H1 (cell line): Measurements from ENCODE around the gene CCDC185. TPM values are rescaled to one million over a fixed set of nuclear protein-coding genes. Genes with fewer than 3 reads are reported as not detected.

Experiments
- CTCF ChIA-PET: fragments of 300-600 bp; sonication (Branson Sonifier 250); formaldehyde crosslinking; loops from one replicate; lab custom pipeline; 2021; ENCODE audit not compliant: partially characterized antibody; lab: Charles Lee
- POLR2A ChIA-PET: fragments of 300-600 bp; sonication (Branson Sonifier 250); formaldehyde crosslinking; loops from one replicate; lab custom pipeline; 2021; ENCODE audit warnings: inconsistent platforms; ENCODE audit not compliant: partially characterized antibody; lab: Charles Lee
- DNase-seq, 2 experiments: peaks; one replicate each; pipeline versions ENCODE4 v3.0.0 to v3.0.0-alpha.2; 2010 to 2022; ENCODE audit warnings: low spot score in 2 of 2, low read depth in 1 of 2, mixed read lengths in 1 of 2
- FAIRE-seq: peaks from 2 replicates; lab custom pipeline; 2011; peaks lifted over from hg19 to GRCh38; lab: Jason Lieb, UNC
- H2AFZ ChIP-seq: 2 replicates; pipeline ENCODE4 v1.8.1; 2012; ENCODE audit warnings: low read length, inconsistent platforms
- H2AK5ac ChIP-seq: 2 replicates; pipeline ENCODE4 v1.6.1; 2013; ENCODE audit warnings: low read depth, low read length
- H2BK120ac ChIP-seq: replicated peaks from 2 replicates; pipeline ENCODE3; 2013; ENCODE audit warnings: low read depth, low read length, inconsistent platforms
- H2BK12ac ChIP-seq: 2 replicates; pipeline ENCODE4 v1.6.1; 2013; ENCODE audit warnings: low read depth, low read length
- H2BK15ac ChIP-seq: 2 replicates; pipeline ENCODE4 v1.6.1; 2013; ENCODE audit warnings: low read length
- H2BK20ac ChIP-seq: 2 replicates; pipeline ENCODE4 v1.6.1; 2013; ENCODE audit warnings: low read length
- H2BK5ac ChIP-seq: 2 replicates; pipeline ENCODE4 v1.6.1; 2013; ENCODE audit warnings: low read depth, low read length
- H3K14ac ChIP-seq: 2 replicates; pipeline ENCODE4 v1.6.1; 2013; ENCODE audit warnings: inconsistent platforms; ENCODE audit not compliant: insufficient read length
- H3K18ac ChIP-seq: 2 replicates; pipeline ENCODE4 v1.6.1; 2013; ENCODE audit warnings: low read length; ENCODE audit errors: extremely low read depth
- H3K23ac ChIP-seq: 2 replicates; pipeline ENCODE4 v1.6.1; 2013; ENCODE audit warnings: inconsistent platforms; ENCODE audit not compliant: insufficient read length
- H3K23me2 ChIP-seq: 2 replicates; pipeline ENCODE4 v1.6.1; 2013; ENCODE audit warnings: low read depth, low read length
- H3K27ac ChIP-seq: 2 replicates; pipeline ENCODE4 v1.6.1; 2011; ENCODE audit warnings: low read depth, low read length, inconsistent platforms
- H3K27me3 ChIP-seq, 4 experiments: replicated peaks in 1 of 4; 1 replicate in 1 of 4; 2 replicates in 3 of 4; pipeline versions ENCODE4 v1.6.1 to v1.8.1; 2011 to 2013; ENCODE audit warnings: low read length in 3 of 4, mild to moderate bottlenecking in 3 of 4, inconsistent platforms in 2 of 4, mixed read lengths in 2 of 4, moderate library complexity in 1 of 4; ENCODE audit not compliant: control insufficient read depth in 3 of 4, insufficient read depth in 3 of 4; ENCODE audit errors: extremely low read depth in 1 of 4
- H3K36me3 ChIP-seq, 4 experiments: 2 replicates each; pipeline versions ENCODE4 v1.6.1 to v1.8.1; 2011 to 2013; ENCODE audit warnings: mild to moderate bottlenecking in 4 of 4, low read length in 3 of 4, moderate library complexity in 2 of 4, control low read depth in 1 of 4, inconsistent platforms in 1 of 4; ENCODE audit not compliant: insufficient read depth in 4 of 4, control insufficient read depth in 2 of 4
- H3K4ac ChIP-seq: replicated peaks from 2 replicates; pipeline ENCODE3; 2013; ENCODE audit warnings: low read length, low read depth, mixed read lengths, inconsistent platforms; ENCODE audit not compliant: insufficient read length
- H3K4me1 ChIP-seq, 4 experiments: replicated peaks in 1 of 4; 1 replicate in 1 of 4; 2 replicates in 3 of 4; pipeline versions ENCODE4 v1.6.1 to v1.8.1; 2011 to 2013; ENCODE audit warnings: low read length in 3 of 4, inconsistent platforms in 2 of 4, mixed read lengths in 1 of 4; ENCODE audit not compliant: insufficient read depth in 4 of 4, control insufficient read depth in 3 of 4
- H3K4me2 ChIP-seq, 2 experiments: 2 replicates each; pipeline versions ENCODE4 v1.6.1 to v1.8.1; 2011 to 2013; ENCODE audit warnings: low read depth in 2 of 2, low read length in 2 of 2, control low read depth in 1 of 2, inconsistent platforms in 1 of 2, mild to moderate bottlenecking in 1 of 2; ENCODE audit not compliant: insufficient read depth in 1 of 2
- H3K4me3 ChIP-seq, 4 experiments: fragments of 200-600, 300-600 bp in 1 of 4; sonication (generic), shearing (Covaris generic), sonication (Bioruptor Twin) in 1 of 4; 2 replicates each; pipeline versions ENCODE4 v1.5.1 to v1.8.1; 2011 to 2016; ENCODE audit warnings: low read length in 4 of 4, low read depth in 3 of 4, control low read depth in 2 of 4, inconsistent platforms in 2 of 4, mild to moderate bottlenecking in 2 of 4, mixed read lengths in 1 of 4, moderate library complexity in 1 of 4; ENCODE audit not compliant: insufficient read depth in 2 of 4; ENCODE audit errors: extremely low read depth in 1 of 4
- H3K56ac ChIP-seq: replicated peaks from 2 replicates; pipeline ENCODE3; 2013; ENCODE audit warnings: low read depth, mild to moderate bottlenecking, mixed read lengths, low read length, inconsistent platforms; ENCODE audit not compliant: insufficient read length
- H3K79me1 ChIP-seq: 2 replicates; pipeline ENCODE4 v1.6.1; 2013; ENCODE audit warnings: low read depth, low read length, control low read depth
- H3K79me2 ChIP-seq, 2 experiments: 2 replicates each; pipeline versions ENCODE4 v1.6.1 to v1.8.1; 2012 to 2013; ENCODE audit warnings: low read length in 2 of 2, mild to moderate bottlenecking in 2 of 2, inconsistent platforms in 1 of 2; ENCODE audit not compliant: insufficient read depth in 2 of 2, control insufficient read depth in 1 of 2
- H3K9ac ChIP-seq, 4 experiments: replicated peaks in 1 of 4; 1 replicate in 1 of 4; 2 replicates in 3 of 4; pipeline versions ENCODE4 v1.6.1 to v1.8.1; 2011 to 2013; ENCODE audit warnings: low read depth in 3 of 4, low read length in 3 of 4, control low read depth in 2 of 4, mild to moderate bottlenecking in 2 of 4, moderate library complexity in 2 of 4, inconsistent platforms in 1 of 4; ENCODE audit errors: extremely low read depth in 1 of 4
- H3K9me3 ChIP-seq, 2 experiments: 2 replicates each; pipeline versions ENCODE4 v1.6.1 to v1.8.1; 2012 to 2013; ENCODE audit warnings: mild to moderate bottlenecking in 2 of 2, moderate library complexity in 2 of 2, control low read depth in 1 of 2, inconsistent platforms in 1 of 2, low read depth in 1 of 2, low read length in 1 of 2, mixed read lengths in 1 of 2; ENCODE audit not compliant: insufficient read depth in 2 of 2
- H4K20me1 ChIP-seq, 2 experiments: replicated peaks in 1 of 2; 2 replicates each; pipeline versions ENCODE3 to v1.8.1; 2011 to 2013; ENCODE audit warnings: inconsistent platforms in 2 of 2, low read length in 2 of 2, mild to moderate bottlenecking in 1 of 2; ENCODE audit not compliant: insufficient read depth in 2 of 2, control insufficient read depth in 1 of 2
- H4K5ac ChIP-seq: 2 replicates; pipeline ENCODE4 v1.6.1; 2013; ENCODE audit warnings: low read length, low read depth, mixed read lengths, inconsistent platforms; ENCODE audit not compliant: insufficient read length
- H4K8ac ChIP-seq: 2 replicates; pipeline ENCODE4 v1.8.0; 2013; ENCODE audit warnings: mild to moderate bottlenecking, moderate library complexity, low read length, inconsistent platforms; ENCODE audit not compliant: insufficient read depth; ENCODE audit errors: extremely low read depth
- H4K91ac ChIP-seq: replicated peaks from 2 replicates; pipeline ENCODE3; 2013; ENCODE audit warnings: low read length, mixed read lengths, inconsistent platforms; ENCODE audit not compliant: insufficient read length
- CBX8 ChIP-seq: fragments of 300-800, 300-1000 bp; sonication (generic); IDR thresholded peaks from 2 replicates; pipeline ENCODE4 v1.7.1; 2016; ENCODE audit warnings: low read depth, low read length, borderline replicate concordance
- E2F6 ChIP-seq: IDR thresholded peaks from 2 replicates; pipeline ENCODE4 v1.6.1; 2012; ENCODE audit warnings: inconsistent platforms
- HDAC6 ChIP-seq: IDR thresholded peaks from one replicate; pipeline ENCODE4 v1.7.1; 2012; ENCODE audit warnings: low read depth, mild to moderate bottlenecking, inconsistent platforms, low read length, moderate library complexity
- JUN ChIP-seq: IDR thresholded peaks from 2 replicates; pipeline ENCODE4 v1.6.1; 2011; ENCODE audit warnings: low read depth, mild to moderate bottlenecking, improper control_type of control experiment, low read length
- POU5F1 ChIP-seq: IDR thresholded peaks from 2 replicates; pipeline ENCODE4 v1.6.1; 2011; ENCODE audit warnings: low read depth, mild to moderate bottlenecking, low read length, moderate library complexity
- RBBP5 ChIP-seq: IDR thresholded peaks from 2 replicates; pipeline ENCODE4 v1.7.1; 2012; ENCODE audit warnings: low read depth, mild to moderate bottlenecking, inconsistent platforms, low read length, moderate library complexity, borderline replicate concordance
- SAP30 ChIP-seq: fragments of 300-600 bp; sonication (generic); IDR thresholded peaks from 2 replicates; pipeline ENCODE4 v1.7.1; 2012; ENCODE audit warnings: low read length, moderate library complexity, mild to moderate bottlenecking, inconsistent platforms; ENCODE audit not compliant: insufficient read depth, insufficient replicate concordance
- SIN3A ChIP-seq, 2 experiments: IDR thresholded peaks in 1 of 2; conservative IDR thresholded peaks in 1 of 2; 2 replicates each; pipeline ENCODE4 v1.6.1; 2011 to 2012; ENCODE audit warnings: low read length in 2 of 2, improper control_type of control experiment in 1 of 2, low read depth in 1 of 2, mild to moderate bottlenecking in 1 of 2
- SIX5 ChIP-seq: IDR thresholded peaks from 2 replicates; pipeline ENCODE4 v1.6.1; 2011; ENCODE audit warnings: mild to moderate bottlenecking, low read depth, low read length
- SRF ChIP-seq: IDR thresholded peaks from 2 replicates; pipeline ENCODE4 v1.6.1; 2011; ENCODE audit warnings: mild to moderate bottlenecking, low read depth, low read length, moderate library complexity
- TAF1 ChIP-seq: IDR thresholded peaks from 2 replicates; pipeline ENCODE4 v1.6.1; 2011; ENCODE audit warnings: mild to moderate bottlenecking, low read depth, low read length
- TCF12 ChIP-seq: IDR thresholded peaks from 2 replicates; pipeline ENCODE4 v1.6.1; 2011; ENCODE audit warnings: low read depth, mild to moderate bottlenecking, low read length
- YY1 ChIP-seq: IDR thresholded peaks from 2 replicates; pipeline ENCODE4 v1.6.1; 2011; ENCODE audit warnings: low read depth, mild to moderate bottlenecking, low read length
- ZNF274 ChIP-seq: IDR thresholded peaks from 2 replicates; pipeline ENCODE4 v1.7.0; 2012; ENCODE audit warnings: low read length, borderline replicate concordance; ENCODE audit errors: extremely low read depth
- WGBS, 2 experiments: shearing (Covaris generic) in 1 of 2; methylation state at CpG; one replicate each; pipeline versions ENCODE4 v1.1.6 to v1.1.7; 2013 to 2015; ENCODE audit warnings: low lambda C conversion rate in 2 of 2, mixed read lengths in 2 of 2, inconsistent platforms in 1 of 2, low coverage in 1 of 2, missing lambda C conversion rate in 1 of 2; ENCODE audit not compliant: insufficient replicate concordance in 2 of 2, insufficient coverage in 1 of 2, insufficient read length in 1 of 2; ENCODE audit errors: extremely low coverage in 1 of 2, missing lambda C conversion rate in 1 of 2; 5-methylcytosine and 5-hydroxymethylcytosine counted together
- polyA plus RNA-seq, 7 experiments: library from polyadenylated mRNA; depleted of rRNA in 3 of 7; stranded (reverse) in 5 of 7; unstranded in 2 of 7; fragments of >200 nt in 5 of 7; fragments of 200-250 nt in 2 of 7; gene quantifications; 1 replicate in 5 of 7; 2 replicates in 1 of 7; 4 replicates in 1 of 7; pipeline versions ENCODE4 v1.2.1 to v1.2.3, GENCODE V29; 2011 to 2013; ENCODE audit warnings: missing spikeins in 2 of 7, mixed read lengths in 2 of 7
- total RNA-seq: library from RNA; stranded (reverse); fragmentation: NEBNext Ultra II Directional; extraction: Animal tissue kit (Norgen Biotek cat#: 25700); gene quantifications from 2 replicates; pipeline ENCODE4 v1.2.1, GENCODE V29; 2021

CCDC185 gene
- total and polyA plus RNA-seq, 2 of the 8 experiments (the other 6 are each of a cell fraction or from before 2014, with no cell fraction given) = not detected

GRCh38 chr1:223419561-223419960 is 26.3 kb downstream of the CCDC185 start:
- Histone ChIP-seq H3K79me2 (no peaks in the 10 kb centered on the region), H3K4me1 (peaks cover 0 to 2% (median under 1%) of the 10 kb centered on the region in 4 experiments; a peak in 1 of 7 replicates), H3K14ac (no peak overlapping the region), H3K4ac (no peak overlapping the region), H4K20me1 (no peaks in the 10 kb centered on the region), H3K79me1 (no peaks in the 10 kb centered on the region), H2BK15ac (no peak overlapping the region), H3K18ac (no peak overlapping the region), H2BK120ac (no peak overlapping the region), H3K4me2 (no peak overlapping the region), H3K4me3 (no peak overlapping the region), H2BK5ac (no peak overlapping the region), H2BK20ac (no peak overlapping the region), H3K36me3 (no peaks in the 10 kb centered on the region), H3K23me2 (no peaks in the 10 kb centered on the region), H4K5ac (no peak overlapping the region), H2AK5ac (no peak overlapping the region), H3K9me3 (no peaks in the 10 kb centered on the region), H3K27me3 (no peaks in the 10 kb centered on the region), H3K27ac (no peak overlapping the region), H3K56ac (no peak overlapping the region), H2BK12ac (no peak overlapping the region), H3K9ac (no peak overlapping the region), H4K8ac (no peak overlapping the region), H4K91ac (no peak overlapping the region), H3K23ac (no peak overlapping the region), H2AFZ (no peak overlapping the region)
- POLR2A ChIA-PET = interaction anchor here (1.0 kb wide), 1 partner anchor 200 kb away, joined by 3 read pairs; no protein-coding TSS in a partner anchor
- CTCF ChIA-PET = interaction anchor here (1.0 to 1.4 kb wide), 3 partner anchors 209 to 293 kb away, joined by 3 to 5 read pairs (median 3); partner anchors contain the start of gene CAPN2
- DNase-seq (no peak), FAIRE-seq (no peak)
- 95% methylated on average over 10 of the region's 10 CpGs; no CpG with 5 or more reads in 1 of the 2 experiments for WGBS, 2 experiments
- no peak for TF ChIP-seq SIN3A (conservative IDR thresholded peaks at IDR 0.05 in 1 of 2, IDR thresholded peaks at IDR 0.05 in 1 of 2; ENCODE audit: low read depth in 1 of 2, low read length in 2 of 2)
- TF ChIP-seq TAF1 = no peak
- TF ChIP-seq E2F6 = no peak
- no peak for TF ChIP-seq SIX5
- TF ChIP-seq HDAC6 = no peak
- TF ChIP-seq YY1 = no peak
- TF ChIP-seq CBX8 = no peak
- TF ChIP-seq SRF = no peak
- TF ChIP-seq TCF12 = no peak
- TF ChIP-seq RBBP5 = no peak
- TF ChIP-seq POU5F1 = no peak
- no peak for TF ChIP-seq SAP30
- no peak for TF ChIP-seq JUN
- TF ChIP-seq ZNF274 = no peak
